Fibroblast of lung (primary cell): ENCODE results near the gene KMT2D. TPM values are rescaled to one million over a fixed set of nuclear protein-coding genes. Genes with fewer than 3 reads are reported as not detected.

Experiments used
- DNase-seq, 2 donors: peaks; one replicate each; pipeline versions ENCODE4 v3.0.0 to v3.0.0-alpha.2; 2010; ENCODE audit warnings: low read depth in 2 of 2
- H2AFZ ChIP-seq: 2 replicates; pipeline ENCODE4 v1.5.1; 2012; ENCODE audit warnings: low read length, control low read depth, inconsistent platforms
- H3K27ac ChIP-seq: 2 replicates; pipeline ENCODE4 v1.5.1; 2011; ENCODE audit warnings: low read length, control low read depth; ENCODE audit not compliant: insufficient read depth
- H3K27me3 ChIP-seq: 2 replicates; pipeline ENCODE4 v1.5.1; 2011; ENCODE audit warnings: mild to moderate bottlenecking, low read length; ENCODE audit not compliant: control insufficient read depth, insufficient read depth
- H3K36me3 ChIP-seq: 2 replicates; pipeline ENCODE4 v1.5.1; 2011; ENCODE audit warnings: low read length; ENCODE audit not compliant: control insufficient read depth, insufficient read depth
- H3K4me1 ChIP-seq: 2 replicates; pipeline ENCODE4 v1.5.1; 2011; ENCODE audit warnings: low read length; ENCODE audit not compliant: control insufficient read depth, insufficient read depth; ENCODE audit errors: extremely low read depth
- H3K4me2 ChIP-seq: 2 replicates; pipeline ENCODE4 v1.5.1; 2011; ENCODE audit warnings: low read length, control low read depth; ENCODE audit not compliant: insufficient read depth; ENCODE audit errors: extremely low read depth
- H3K4me3 ChIP-seq, 4 experiments: fragments of 200-600 bp in 1 of 4; sonication (generic) in 1 of 4; replicated peaks in 1 of 4; 2 replicates each; pipeline ENCODE4 v1.5.1; 2011 to 2016; ENCODE audit warnings: low read length in 4 of 4, low read depth in 3 of 4, mild to moderate bottlenecking in 3 of 4, control low read depth in 2 of 4, inconsistent platforms in 1 of 4, mixed read lengths in 1 of 4; ENCODE audit not compliant: insufficient read depth in 1 of 4; ENCODE audit errors: control extremely low read depth in 1 of 4
- H3K79me2 ChIP-seq: 2 replicates; pipeline ENCODE4 v1.5.1; 2012; ENCODE audit warnings: mild to moderate bottlenecking, low read length, inconsistent platforms; ENCODE audit not compliant: control insufficient read depth, insufficient read depth
- H3K9ac ChIP-seq: 2 replicates; pipeline ENCODE4 v1.5.1; 2011; ENCODE audit warnings: mild to moderate bottlenecking, low read length, control low read depth; ENCODE audit not compliant: insufficient read depth
- H3K9me3 ChIP-seq: 2 replicates; pipeline ENCODE4 v1.5.1; 2012; ENCODE audit warnings: low read depth, low read length; ENCODE audit not compliant: control insufficient read depth, insufficient read depth
- H4K20me1 ChIP-seq: 2 replicates; pipeline ENCODE4 v1.5.1; 2011; ENCODE audit warnings: low read length; ENCODE audit not compliant: control insufficient read depth, insufficient read depth; ENCODE audit errors: extremely low read depth
- CTCF ChIP-seq, 2 donors: IDR thresholded peaks in 1 of 2; conservative IDR thresholded peaks in 1 of 2; 1 replicate in 1 of 2; 2 replicates in 1 of 2; pipeline ENCODE4 v1.5.1; 2011 to 2012; ENCODE audit warnings: low read length in 2 of 2, control low read depth in 1 of 2, inconsistent platforms in 1 of 2, low read depth in 1 of 2, mild to moderate bottlenecking in 1 of 2
- EZH2 ChIP-seq: IDR thresholded peaks from 2 replicates; pipeline ENCODE4 v1.5.1; 2012; ENCODE audit warnings: low read length, control low read depth, mild to moderate bottlenecking; ENCODE audit errors: missing control alignments
- polyA plus RNA-seq, 2 donors: library from polyadenylated mRNA; depleted of rRNA in 1 of 2; stranded (reverse) in 1 of 2; unstranded in 1 of 2; fragments of >200 nt; gene quantifications; 2 replicates each; pipeline ENCODE4 v1.2.1, GENCODE V29; 2011 to 2012; ENCODE audit warnings: missing spikeins in 1 of 2
- total RNA-seq: library from RNA; depleted of rRNA; stranded (reverse); fragments of >200 nt; gene quantifications from 2 replicates; pipeline ENCODE4 v1.2.1, GENCODE V29; 2014

Gene KMT2D
- total and polyA plus RNA-seq, 2 donors (not counting 1 experiment from before 2014, with no cell fraction given): 7.3 to 33.0 TPM

- Histone ChIP-seq H3K9me3 (no peaks in the 10 kb centered on the region), H3K9ac (no peak overlapping the region), H3K27me3 (peaks cover 10% of the 10 kb centered on the region), H3K79me2 (no peaks in the 10 kb centered on the region), H3K4me2 (no peak overlapping the region), H4K20me1 (no peaks in the 10 kb centered on the region), H3K27ac (no peak overlapping the region), H3K4me1 (peaks cover 5% of the 10 kb centered on the region), H2AFZ (no peak overlapping the region), H3K4me3 (no peak overlapping the region), H3K36me3 (no peaks in the 10 kb centered on the region)
- DNase-seq: no peak
- no peak for TF ChIP-seq CTCF (conservative IDR thresholded peaks at IDR 0.05 in 1 of 2, IDR thresholded peaks at IDR 0.05 in 1 of 2; ENCODE audit: low read depth in 1 of 2, low read length in 2 of 2)
- no peak for TF ChIP-seq EZH2
These were observed 28.3 kb upstream of the KMT2D start for GRCh38 chr12:49088932-49089330.

DNA sequence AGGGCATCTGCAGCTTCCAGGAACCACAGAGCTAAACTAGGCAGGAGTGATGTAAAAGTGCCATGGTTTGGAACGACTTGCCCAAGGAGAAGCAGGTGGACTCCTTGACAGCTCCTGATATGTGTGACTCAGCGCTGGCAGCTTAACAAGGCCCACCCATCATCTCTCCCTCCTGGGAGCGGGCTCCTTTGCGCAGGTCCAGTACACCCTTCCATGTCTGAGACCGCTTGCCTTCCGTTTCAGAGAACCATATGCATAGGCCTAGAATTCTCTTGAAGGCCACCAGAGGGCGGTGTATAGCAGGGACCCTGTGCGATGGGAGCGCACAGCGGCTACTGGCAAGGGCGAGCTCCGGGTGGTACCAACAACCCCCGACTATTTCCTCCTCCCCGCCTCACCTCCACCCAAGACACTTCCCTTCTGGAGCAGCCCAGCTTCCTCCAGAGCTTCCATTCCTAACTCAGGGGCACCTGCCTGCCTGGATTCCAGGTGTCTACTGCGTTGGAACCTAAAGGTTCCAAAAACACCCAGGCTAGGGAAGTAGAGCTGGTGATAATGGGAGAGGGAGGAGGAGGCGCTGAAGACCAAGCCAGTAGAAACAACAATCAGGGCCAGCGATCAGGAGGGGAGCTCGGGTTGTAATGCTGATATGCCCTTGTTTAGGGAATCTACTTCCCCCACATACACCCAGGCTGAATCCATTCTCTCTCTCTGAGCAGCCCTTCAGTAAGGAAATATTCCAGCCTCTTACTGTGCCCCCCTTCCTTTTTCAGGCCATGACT is 27.7 kb upstream of the KMT2D start:
- peak; percentile 90 to 91 for DNase-seq
- Histone ChIP-seq H3K27ac (no peak overlapping the region), H3K4me1 (peaks cover 5% of the 10 kb centered on the region), H3K9ac (no peak overlapping the region), H3K27me3 (peaks cover 5% of the 10 kb centered on the region), H4K20me1 (no peaks in the 10 kb centered on the region), H3K4me3 (no peak overlapping the region), H3K79me2 (no peaks in the 10 kb centered on the region), H2AFZ (peak overlapping the region; percentile 71), H3K36me3 (no peaks in the 10 kb centered on the region), H3K9me3 (no peaks in the 10 kb centered on the region), H3K4me2 (peak overlapping the region; percentile 90)
- peak; percentile 12 for TF ChIP-seq EZH2
- peak; percentile 67 to 90 for TF ChIP-seq CTCF (conservative IDR thresholded peaks at IDR 0.05 in 1 of 2, IDR thresholded peaks at IDR 0.05 in 1 of 2; ENCODE audit: low read depth in 1 of 2, low read length in 2 of 2)

GRCh38 chr12:49086116-49086515 is 25.5 kb upstream of the KMT2D start:
- H3K4me1 ChIP-seq: peaks cover 3% of the 10 kb centered on the region
- no peaks in the 10 kb centered on the region for H3K79me2 ChIP-seq
- H2AFZ ChIP-seq: no peak overlapping the region
- no peak overlapping the region for H3K4me3 ChIP-seq
- H3K36me3 ChIP-seq: no peaks in the 10 kb centered on the region
- H4K20me1 ChIP-seq: no peaks in the 10 kb centered on the region
- no peak overlapping the region for H3K9ac ChIP-seq
- no peak for TF ChIP-seq EZH2
- no peak for TF ChIP-seq CTCF (conservative IDR thresholded peaks at IDR 0.05 in 1 of 2, IDR thresholded peaks at IDR 0.05 in 1 of 2; ENCODE audit: low read depth in 1 of 2, low read length in 2 of 2)
- peaks cover 2% of the 10 kb centered on the region for H3K27me3 ChIP-seq
- H3K27ac ChIP-seq: no peak overlapping the region
- H3K9me3 ChIP-seq: no peaks in the 10 kb centered on the region
- peak in 1 of 2 donors; percentile 55 for DNase-seq
- H3K4me2 ChIP-seq: no peak overlapping the region
